DMS 273 (cell line): ENCODE results near the gene BRICD5.

Source experiments
- DNase-seq: peaks from one replicate; lab custom pipeline; 2025; ENCODE audit not compliant: unreplicated experiment; lab: John Stamatoyannopoulos, UW

The BRICD5 gene

DNA sequence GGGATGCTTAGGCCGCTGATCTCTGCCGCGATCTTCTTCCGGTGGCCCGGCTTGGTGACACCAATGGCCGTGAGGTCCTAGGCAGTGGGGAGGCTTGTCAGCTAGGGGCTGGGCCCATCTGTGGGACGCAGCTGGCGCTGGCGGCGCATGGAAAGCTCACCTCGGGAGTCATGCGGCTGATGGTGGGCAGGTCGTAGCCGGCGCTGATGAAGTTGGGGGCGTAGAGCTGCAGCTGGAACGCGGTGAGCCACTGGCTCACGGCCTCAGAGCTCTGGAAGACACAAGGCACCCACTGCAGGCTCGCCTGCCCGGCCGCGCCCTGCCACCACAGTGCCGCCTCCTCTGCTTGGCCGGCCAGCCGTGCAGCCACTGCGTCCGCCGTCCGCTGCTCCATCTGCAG, 27.0 kb downstream of the BRICD5 start:
- DNase-seq: no peak

DNA sequence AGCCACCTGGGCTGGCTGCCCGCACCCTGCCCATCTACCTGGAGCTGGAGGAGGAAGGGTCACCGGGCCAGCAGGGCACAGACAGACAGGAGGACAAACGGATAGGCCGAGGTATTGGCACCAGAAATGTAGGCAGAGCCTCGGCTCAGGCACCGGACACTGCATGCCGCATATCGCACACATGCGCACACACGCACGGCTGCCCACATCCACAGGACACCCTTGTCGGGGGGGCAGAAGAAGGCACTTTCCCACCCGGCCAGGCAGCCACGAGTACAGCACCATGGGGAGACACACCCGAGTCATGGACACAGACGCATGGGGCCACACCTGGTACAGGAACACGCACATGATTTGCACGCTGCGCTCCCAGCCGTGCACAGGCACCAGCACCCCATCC, 28.7 kb downstream of the BRICD5 start:
- no peak for DNase-seq

DNA sequence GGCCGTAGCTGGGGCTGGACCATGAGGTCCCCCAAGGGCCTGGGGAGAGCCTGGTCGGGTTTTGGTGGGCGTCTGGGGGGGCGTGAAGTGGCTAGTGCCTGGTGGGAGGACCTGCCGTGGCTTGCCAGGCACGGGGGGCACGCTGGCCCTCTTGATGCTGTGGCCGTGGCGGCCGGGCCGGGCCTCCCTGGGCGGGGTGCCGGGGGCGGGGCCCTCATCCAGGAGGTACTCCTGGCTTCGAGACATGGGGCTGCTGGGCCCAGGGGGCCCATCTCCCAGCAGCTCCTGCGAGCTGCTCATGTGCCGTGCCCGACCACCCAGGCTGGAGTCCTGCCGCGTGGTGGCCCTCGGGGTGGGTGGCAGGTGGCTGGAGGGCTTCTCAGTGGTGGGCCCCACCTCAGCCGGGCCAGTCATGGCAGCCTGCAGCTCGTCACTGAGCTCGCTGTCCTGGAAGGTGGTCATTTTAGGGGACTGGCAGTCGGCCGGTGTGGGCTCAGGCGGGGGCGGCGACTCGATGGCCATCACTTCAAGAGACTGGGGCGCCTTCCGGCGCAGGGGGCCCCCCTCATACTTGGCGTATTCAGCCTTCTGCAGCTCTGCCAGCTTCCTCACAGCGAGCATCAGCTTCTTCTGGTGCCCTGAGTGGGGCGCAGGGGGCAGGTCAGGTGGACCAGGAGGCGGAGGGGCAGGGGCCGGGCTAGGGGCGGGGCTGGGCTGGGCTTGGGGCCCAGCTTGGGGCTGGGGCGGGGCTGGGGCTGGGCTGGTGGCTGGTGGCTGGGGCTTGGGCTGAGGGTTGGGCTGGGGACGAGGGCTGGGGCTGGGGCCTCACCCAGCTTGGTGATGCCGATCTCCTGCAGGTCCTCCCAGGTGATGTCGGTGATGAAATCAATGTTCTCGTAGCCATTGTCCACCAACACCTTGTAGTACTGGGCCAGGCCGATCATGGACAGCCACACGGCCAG, 29.4 kb downstream of the BRICD5 start:
- no peak for DNase-seq

DNA sequence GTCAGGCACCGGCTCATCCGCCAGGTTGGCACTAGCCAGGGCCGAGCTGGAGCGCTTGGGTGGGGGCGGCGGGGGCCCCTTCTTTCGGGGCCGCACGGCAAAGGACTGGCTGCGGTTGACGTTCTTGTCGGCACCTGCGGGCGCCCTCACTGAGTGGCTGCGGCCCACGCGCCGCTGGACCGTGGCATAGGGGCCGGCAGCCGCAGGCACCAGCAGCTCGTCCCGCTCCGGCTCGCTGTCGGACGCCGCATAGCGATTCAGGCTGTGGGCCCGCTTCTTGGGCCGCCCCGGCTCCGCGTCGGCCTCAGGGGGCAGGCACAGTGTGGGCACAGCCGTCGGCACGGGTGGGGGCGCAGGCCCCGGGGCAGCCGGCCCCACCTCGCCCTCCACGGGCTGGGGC, 30.2 kb downstream of the BRICD5 start:
- no peak for DNase-seq

DNA sequence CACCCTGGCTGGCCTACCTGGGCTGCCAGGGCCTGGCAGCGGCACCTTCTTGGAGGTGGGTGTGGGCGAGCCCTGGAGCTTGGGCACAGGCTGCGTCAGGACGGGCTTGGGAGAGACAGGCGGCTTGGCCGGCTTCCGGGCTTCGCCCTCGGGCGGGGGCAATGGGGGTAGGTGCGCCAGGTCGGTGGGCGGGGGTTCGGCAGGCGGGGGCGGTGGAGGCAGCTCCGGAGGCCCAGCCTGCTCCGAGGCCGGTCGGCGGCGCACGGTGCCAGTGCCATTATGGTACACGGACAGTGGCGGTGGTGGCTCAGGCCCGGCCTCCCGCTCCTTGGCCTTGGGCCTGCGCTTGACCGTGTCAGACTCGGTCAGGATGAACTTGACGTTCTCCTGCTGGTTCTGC, 31.1 kb downstream of the BRICD5 start:
- no peak for DNase-seq

DNA sequence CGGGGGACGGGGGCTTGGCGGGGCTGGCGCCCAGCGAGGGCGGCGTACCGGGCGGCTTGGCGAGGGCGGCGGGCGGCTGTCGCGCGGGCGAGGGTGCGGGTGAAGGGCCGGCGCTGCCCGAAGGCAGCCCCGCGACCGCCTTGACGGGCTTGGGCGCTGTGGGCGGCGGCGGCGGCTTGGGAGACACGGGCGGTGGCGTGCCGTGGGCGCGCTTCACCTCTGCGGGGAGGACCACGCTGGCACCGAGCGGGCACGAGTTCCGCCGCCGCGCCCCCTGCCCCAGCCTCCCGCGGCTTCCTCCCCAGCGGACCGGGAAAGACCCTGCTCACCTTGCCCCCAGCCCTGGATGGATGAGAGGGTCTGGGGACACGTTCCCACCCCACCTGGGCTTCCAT, 31.6 kb downstream of the BRICD5 start:
- DNase-seq: no peak

DNA sequence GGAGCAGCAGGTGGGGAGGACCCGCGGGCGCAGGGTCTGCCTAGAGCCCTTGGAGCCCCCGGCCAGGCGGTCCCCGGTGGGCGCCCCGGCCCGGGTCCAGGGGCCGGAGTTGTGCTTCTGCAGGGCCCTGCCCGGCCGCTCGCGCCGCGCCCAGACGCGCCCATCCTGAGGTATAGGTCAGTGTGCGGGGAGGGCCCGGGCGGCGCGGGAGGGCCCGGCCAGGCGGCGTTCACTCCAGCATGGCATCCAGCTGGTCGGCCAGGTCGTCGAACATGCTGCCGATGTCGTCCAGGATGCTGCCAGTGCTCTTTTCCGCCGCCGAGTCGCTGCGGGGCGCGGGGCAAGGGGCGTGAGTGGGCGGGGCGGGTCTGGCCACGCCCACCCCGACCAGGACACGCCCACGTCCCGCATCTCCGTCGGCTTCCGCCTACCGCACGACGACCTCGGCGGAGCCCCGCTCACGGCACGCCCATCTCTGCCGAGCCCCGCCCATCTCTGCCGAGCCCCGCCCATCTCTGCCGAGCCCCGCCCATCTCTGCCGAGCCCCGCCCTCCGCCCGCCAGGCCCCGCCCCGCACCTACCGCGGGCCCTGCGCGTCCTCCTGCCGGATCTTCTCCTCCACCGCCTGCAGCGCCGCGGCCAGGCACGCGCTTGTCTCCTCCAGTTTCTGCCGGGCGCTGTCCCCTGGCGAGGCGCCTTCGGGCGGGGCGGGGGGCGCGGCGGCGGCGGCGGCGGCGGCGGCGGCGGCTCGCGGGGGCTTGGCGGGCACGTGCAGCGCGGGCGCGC, 32.1 kb downstream of the BRICD5 start:
- DNase-seq: no peak

DNA sequence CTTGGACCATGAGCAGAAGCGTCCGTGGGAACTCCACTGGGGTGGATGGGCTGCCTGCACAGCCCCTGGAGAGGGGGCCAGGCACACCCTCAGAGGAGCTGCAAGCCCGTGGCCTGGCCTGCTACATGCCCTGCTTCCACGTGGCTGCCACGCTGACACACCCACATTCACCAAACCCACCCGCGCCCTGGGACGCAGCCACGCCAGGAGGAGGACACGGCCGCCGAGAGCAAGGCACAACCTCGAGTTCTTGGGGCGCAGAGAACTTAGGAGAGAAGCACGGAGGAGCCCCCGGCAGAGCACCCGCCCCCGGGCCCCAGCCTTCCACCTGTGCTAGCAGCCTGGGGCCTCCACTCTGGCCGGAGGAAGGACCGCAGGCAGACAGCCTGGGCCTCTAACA, 33.1 kb downstream of the BRICD5 start:
- DNase-seq: no peak

DNA sequence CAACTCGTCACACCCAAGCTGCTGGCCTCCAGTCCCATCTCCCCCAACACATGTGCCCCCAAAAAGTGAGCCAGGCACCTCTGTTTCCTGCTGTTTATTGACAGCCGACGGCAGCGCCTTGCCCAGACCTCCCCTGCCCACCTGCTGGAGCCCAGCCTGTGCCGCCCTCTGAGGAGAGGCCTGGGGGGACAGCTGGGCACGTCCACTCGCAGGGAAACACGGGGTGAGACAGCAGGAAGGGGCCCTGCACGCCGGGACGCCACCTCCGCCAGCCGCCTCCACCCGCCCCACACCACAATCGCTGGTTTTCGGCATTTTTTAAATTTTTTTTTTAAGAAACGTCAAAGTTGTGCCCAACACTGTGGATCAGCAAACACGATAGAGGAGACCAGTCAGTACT, 33.6 kb downstream of the BRICD5 start:
- DNase-seq: no peak

DNA sequence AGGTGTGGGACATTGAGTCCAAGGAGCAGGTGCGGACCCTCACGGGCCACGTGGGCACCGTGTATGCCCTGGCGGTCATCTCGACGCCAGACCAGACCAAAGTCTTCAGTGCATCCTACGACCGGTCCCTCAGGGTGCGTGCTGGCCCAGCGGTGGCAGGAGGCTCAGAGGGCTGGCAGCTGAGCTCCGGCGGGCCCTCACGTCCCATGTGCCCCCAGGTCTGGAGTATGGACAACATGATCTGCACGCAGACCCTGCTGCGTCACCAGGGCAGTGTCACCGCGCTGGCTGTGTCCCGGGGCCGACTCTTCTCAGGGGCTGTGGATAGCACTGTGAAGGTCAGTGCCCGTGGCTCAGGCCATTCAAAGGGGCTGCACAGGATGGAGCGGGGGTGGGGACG, 34.6 kb downstream of the BRICD5 start:
- no peak for DNase-seq

DNA sequence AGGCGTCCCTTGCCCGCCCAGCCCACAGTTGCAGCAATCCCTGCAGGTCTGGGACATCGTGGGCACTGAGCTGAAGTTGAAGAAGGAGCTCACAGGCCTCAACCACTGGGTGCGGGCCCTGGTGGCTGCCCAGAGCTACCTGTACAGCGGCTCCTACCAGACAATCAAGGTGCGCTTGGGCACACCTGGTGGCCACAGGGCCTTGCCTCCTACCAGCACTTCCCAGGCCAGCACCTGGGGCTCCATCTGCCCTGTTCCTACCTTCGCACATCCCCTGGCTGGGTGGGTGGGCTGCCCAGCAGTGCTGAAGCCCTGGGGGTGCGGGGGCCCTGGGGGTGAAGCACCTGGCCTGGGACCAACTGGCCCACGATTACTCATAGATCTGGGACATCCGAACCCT, 35.2 kb downstream of the BRICD5 start:
- DNase-seq: no peak

DNA sequence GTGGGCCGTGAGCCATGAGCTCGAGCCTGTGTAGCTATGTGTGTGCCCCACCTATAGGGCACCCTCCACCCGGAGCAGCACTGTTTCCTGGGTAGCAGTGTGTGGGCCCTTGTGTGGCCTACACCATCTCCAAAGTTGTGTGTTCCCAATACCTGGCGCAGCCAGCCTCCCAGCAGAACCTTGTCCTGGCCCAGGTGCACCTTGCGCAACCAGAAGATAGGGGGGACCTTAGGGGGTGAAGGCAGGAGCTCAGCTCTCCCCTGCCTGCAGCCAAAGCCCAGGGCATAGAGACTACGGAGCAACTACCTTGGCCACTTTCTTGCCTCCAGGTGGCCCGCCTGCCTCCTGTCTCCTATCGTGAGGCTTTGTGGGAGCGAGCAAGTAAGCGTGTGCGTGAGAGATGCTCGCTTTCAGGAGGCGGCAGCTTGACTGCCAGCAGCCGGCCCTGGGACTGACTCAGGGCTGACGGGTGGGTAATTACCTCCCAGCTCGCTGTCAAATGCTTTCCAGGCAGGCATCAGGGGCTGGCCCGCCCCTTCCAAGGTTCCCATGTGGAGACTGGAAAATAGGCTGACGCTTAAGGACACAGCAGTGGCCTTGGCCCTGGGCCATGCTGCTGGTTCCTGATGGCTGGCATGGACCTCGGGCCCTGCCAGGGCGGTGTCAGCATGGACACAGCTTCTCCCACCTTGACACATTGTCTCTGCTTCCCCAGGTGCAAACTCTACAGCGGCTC, 36.1 kb downstream of the BRICD5 start:
- DNase-seq: peak; percentile 38

DNA sequence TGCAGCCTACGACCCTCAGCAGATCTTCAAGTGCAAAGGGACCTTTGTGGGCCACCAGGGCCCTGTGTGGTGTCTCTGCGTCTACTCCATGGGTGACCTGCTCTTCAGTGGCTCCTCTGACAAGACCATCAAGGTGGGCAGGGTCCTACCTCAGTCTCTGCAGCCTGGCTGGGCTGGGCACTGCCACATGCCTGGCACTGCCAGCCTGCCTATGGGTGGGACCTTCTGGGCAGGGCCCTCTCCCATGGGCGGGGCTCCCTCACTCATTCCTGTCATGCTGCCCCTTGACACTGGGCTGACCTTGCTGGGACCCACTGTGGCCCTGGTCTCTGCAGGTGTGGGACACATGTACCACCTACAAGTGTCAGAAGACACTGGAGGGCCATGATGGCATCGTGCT, 36.7 kb downstream of the BRICD5 start:
- DNase-seq: no peak

DNA sequence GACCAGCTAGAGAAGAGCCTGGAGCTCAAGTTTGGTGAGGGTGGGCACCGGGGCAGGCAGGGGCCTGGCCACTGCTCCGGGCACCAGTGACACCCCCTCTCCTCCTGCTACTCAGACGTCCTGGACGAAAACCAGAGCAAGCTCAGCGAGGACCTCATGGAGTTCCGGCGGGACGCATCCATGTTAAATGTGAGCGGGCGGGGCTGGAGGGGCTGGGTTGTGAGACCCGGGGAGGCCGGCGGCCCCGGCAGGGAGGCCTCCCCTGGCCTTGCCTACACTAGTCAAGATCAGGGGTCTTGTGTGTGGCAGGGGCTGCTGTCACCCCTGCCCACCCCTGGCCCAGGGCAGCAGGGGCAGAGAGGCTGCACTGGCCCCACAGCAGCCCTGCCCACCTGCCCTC, 37.3 kb downstream of the BRICD5 start:
- DNase-seq: no peak

DNA sequence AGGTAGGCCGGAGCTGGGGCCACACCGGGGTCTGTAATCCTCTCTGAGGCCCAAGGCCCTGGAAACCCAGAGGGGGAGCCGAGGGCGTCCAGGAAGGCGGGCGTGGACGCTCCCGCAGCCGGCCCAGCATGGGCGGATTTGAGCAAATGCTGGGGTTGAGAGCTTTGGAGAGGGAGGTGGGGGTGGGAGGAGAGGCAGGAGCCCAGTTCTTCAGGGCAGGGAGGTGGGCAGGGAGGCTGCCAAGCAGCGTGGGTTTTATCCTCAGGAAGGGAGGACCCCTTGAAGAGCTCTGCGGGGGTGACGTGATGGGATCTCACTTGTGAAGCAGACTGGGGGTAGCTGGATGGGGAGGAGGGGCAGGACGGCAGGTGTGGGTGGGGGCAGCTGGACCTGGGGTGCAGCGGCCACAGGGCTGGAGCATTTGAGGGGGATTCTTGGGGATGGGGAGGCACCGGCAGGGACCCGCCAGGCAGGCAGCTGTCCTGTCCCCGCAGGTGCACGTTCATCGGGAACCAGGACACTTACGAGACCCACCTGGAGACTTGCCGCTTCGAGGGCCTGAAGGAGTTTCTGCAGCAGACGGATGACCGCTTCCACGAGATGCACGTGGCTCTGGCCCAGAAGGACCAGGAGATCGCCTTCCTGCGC, 37.9 kb downstream of the BRICD5 start:
- no peak for DNase-seq

DNA sequence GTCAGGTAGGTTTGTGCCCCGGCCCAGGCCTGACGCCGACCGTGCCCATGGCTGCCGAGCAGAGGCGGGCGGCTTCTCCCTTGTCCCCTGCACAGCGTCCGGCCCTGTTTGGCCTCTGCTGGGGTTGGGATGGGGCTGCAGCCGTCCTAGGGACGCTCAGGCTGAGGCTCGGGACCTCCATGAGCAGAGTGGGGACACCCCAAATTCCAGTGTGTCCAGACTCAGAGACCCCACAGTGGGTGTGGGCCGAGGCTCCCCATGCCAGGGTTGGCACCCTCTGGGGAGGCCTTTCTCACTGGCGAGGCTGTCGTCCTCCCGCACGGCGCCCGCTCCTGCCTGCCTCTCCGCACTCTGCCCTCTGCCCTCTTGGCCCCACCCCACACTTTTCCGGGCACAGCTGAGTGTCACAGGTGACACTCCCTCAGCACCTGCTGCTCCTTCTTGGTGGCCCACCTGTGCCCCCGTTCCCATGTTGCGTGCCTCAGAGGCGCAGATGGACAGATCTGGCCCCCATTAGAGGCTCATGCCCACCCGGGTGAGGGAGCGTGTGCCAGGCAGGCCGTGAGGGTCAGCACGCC, 39.0 kb downstream of the BRICD5 start:
- no peak for DNase-seq

DNA sequence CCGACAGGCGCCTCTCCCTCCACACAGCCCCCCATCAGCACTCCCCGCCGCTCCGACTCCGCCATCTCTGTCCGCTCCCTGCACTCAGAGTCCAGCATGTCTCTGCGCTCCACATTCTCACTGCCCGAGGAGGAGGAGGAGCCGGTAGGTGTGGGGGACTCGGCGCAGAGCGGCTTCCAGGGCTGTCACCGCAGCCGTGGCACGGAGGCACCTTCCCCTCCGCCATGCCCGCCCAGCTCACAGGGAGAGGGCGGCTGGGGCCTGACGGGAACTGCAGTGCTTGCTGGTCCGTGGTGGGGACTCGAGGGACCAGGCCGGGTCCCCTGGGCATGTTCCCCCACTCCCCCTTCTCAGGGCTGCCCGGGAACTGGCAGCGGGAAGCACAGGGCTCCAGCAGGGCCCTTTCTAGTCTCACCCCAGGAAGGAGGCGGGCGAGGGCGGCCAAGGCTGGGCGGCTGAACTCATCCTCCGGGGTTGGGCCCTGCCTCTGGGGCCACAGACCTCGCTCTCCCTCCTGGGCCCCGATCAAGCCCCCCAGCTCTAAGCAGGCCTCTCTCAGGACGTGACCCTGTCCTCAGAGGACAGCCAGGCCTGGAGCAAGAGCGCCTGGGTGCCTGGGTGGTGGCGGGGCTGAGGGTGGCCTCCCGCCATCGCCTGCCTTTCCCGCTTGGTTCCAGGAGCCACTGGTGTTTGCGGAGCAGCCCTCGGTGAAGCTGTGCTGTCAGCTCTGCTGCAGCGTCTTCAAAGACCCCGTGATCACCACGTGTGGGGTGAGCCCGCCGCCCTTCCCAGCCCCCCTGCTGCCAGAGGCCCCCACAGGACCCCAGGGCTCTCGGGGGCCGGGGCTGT, 39.9 kb downstream of the BRICD5 start:
- DNase-seq: no peak

DNA sequence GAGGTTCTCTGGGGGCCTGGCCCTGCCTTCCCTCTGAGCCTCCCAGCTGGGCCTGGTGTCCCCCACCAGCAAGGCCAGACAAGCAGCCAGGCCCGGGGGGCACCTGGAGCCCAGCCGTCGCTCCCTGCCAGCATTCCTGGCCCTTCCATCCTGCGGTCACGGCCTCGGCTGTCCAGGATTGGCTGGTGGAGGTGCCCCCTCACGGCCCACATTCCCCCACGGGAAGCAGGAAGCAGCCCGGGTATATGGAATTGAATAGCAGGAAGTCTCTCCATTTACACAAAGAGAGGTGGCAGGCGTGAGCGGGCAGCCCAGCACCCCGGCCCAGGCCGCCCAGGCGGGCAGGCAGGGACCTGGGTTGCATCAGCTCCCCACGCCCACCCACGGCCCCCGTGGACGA, 40.6 kb downstream of the BRICD5 start:
- no peak for DNase-seq

DNA sequence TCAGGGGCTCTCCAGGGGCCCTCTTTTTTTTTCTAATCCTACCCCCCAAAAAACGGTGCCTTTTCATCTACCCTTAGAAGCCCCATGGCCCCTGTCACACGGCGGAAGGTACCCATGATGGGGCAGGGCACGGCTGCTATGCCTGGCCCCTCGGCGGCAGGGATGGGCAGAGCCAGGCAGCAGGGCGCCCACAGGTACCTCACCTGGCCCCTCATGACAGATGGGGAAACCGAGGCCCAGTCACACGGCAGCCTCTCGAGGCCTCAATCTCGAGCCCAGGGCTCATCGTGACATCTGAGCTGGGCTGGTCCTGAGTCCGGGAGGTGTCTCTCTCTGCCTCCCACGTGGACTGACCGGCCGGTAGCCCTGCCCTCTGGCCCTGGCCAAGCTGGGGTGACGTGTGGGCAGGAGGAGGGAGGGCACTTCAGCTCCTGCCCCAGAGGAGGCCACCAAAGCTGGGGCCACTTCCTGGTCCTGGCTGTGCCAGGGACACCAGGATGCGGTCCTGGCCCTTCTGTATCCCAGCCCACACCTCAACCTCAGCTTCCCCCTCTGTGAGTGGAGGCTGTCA, 43.5 kb downstream of the BRICD5 start:
- DNase-seq: no peak
